Smooth muscle cell of the pulmonary artery (primary cell): ENCODE results near the gene OR51A7. TPM values are rescaled to one million over a fixed set of nuclear protein-coding genes. Genes with fewer than 3 reads are reported as not detected.

Source experiments
- total RNA-seq: library from RNA; depleted of rRNA; stranded (reverse); fragments of >200 nt; gene quantifications from 2 replicates; pipeline ENCODE4 v1.2.3, GENCODE V29; 2014

OR51A7 gene, protein sequence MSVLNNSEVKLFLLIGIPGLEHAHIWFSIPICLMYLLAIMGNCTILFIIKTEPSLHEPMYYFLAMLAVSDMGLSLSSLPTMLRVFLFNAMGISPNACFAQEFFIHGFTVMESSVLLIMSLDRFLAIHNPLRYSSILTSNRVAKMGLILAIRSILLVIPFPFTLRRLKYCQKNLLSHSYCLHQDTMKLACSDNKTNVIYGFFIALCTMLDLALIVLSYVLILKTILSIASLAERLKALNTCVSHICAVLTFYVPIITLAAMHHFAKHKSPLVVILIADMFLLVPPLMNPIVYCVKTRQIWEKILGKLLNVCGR
- total RNA-seq = not detected in 2 replicates

DNA sequence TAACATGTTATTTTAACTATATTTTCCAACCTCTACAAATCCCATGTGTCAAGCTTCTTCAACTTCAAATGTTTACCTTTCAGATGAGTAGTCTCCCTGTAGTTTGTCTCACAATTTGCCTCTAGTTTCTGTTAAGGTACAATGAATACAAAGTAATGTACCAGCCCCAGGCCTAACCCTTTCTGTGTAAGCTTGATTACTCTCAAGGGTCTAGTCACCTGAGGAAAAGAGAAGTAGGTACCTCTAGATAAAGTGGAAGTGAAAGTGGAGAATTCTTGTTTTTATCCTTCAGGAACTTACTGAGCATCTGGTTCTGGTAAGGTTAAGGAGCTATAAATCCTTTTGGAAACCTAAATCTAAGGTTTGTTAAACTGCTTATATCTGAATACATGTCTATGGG lies at the start of gene OR51A7:
OR51A7 (plus strand) TSS at position 300 of the 400 bp plus-strand sequence. CDS start 3,587 bp downstream, outside the sequence.

GRCh38 chr11:4881860-4882500 lies 21.6 kb upstream of the OR51A7 start, which contains the start of gene OR51T1:
TSS of gene OR51T1 (plus strand) at chr11:4881900. CDS start at chr11:4881900, 0 bp downstream.

GRCh38 chr11:4919250-4919649 lies 15.7 kb downstream of the OR51A7 start, which contains the start of gene OR51G2:
TSS of gene OR51G2 (minus strand) at chr11:4919350. CDS start at chr11:4915663, 3,687 bp downstream.

DNA sequence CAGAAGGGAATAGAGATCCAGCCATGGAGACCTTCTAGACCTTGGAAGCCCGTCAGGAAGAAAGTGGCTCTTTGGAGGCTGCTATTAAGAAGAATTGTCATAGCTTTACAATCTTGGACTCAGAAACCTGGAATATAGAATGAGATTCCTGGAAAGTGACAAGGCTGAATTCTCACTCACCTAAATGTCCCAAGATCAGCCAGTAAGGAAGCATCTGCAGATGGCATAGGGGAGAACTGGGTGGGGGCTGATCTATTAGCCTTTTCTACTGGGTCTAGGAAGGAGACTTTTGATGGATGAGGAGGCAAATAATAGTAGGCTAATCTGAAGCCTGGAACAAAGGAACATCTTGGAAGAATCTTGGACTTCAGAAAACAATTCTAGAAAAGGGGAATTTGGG lies 20.7 kb downstream of the OR51A7 start, which contains the start of gene OR51G1:
OR51G1 (minus strand) TSS at position 101 of the 400 bp plus-strand sequence; CDS start at position 101, 0 bp downstream.

GRCh38 chr11:4947505-4947904 lies 43.9 kb downstream of the OR51A7 start, which contains the start of gene OR51A4:
TSS of gene OR51A4 (minus strand) at chr11:4947605. CDS start at chr11:4947100, 505 bp downstream.

DNA sequence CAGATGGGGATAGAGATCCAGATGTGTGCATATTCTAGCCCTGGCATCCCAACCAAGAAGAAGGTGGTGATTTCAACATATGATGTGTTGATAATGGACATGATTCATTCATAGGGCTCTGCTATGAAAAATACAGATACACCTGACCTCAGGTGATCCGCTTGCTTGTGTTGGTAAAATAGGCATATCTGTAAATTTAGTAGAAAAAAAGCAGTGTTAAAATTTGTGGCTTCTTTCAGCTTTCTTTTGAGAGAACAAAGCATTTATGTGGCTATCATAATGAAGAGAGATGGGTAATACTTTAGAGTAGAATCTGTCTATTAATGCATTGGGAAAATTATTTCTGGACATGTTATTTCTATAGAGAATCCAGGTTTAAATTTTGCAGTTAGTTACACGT lies 52.0 kb downstream of the OR51A7 start, which contains the start of gene OR51A2:
OR51A2 (minus strand) TSS at position 101 of the 400 bp plus-strand sequence; CDS start at position 101, 0 bp downstream.

Other genes with a start within 250 kb of the OR51A7 start
- 0.33 TPM in 1 of 2 replicates, not detected in the other for gene OR51E2, start 205.9 kb upstream of the OR51A7 start, total RNA-seq
- gene MMP26, start 199.0 kb upstream of the OR51A7 start, total RNA-seq = not detected in 2 replicates
- not detected in 2 replicates for gene OR51F1, start 133.8 kb upstream of the OR51A7 start, total RNA-seq
- gene OR52R1, start 99.4 kb upstream of the OR51A7 start, total RNA-seq = not detected in 2 replicates
- gene OR51F2, start 82.5 kb upstream of the OR51A7 start, total RNA-seq = not detected in 2 replicates
- gene OR51S1, start 54.6 kb upstream of the OR51A7 start, total RNA-seq = not detected in 2 replicates
- gene OR51T1, start 21.9 kb upstream of the OR51A7 start, total RNA-seq = not detected in 2 replicates
- not detected in 2 replicates for gene OR51G2, start 15.6 kb downstream of the OR51A7 start, total RNA-seq
- gene OR51G1, start 20.6 kb downstream of the OR51A7 start, total RNA-seq = not detected in 2 replicates
- not detected in 2 replicates for gene OR51A4, start 43.8 kb downstream of the OR51A7 start, total RNA-seq
- not detected in 2 replicates for gene OR51A2, start 51.9 kb downstream of the OR51A7 start, total RNA-seq
- not detected in 2 replicates for gene OR51L1, start 91.1 kb downstream of the OR51A7 start, total RNA-seq
- gene OR52J3, start 142.7 kb downstream of the OR51A7 start, total RNA-seq = not detected in 2 replicates
- not detected in 2 replicates for gene OR52E2, start 155.8 kb downstream of the OR51A7 start, total RNA-seq
- not detected in 2 replicates for gene OR52E1, start 165.8 kb downstream of the OR51A7 start, total RNA-seq
- not detected in 2 replicates for gene OR52A5, start 234.6 kb downstream of the OR51A7 start, total RNA-seq